IMR-90 (cell line): ENCODE data around the gene GGT1. TPM values are rescaled to one million over a fixed set of nuclear protein-coding genes. Genes with fewer than 3 reads are reported as not detected.

ENCODE experiments used
- ATAC-seq: fragments of 200-7000 bp; cut with Tn5 transposase; 2 replicates; pipeline ENCODE4 v1.9.1; 2020; ENCODE audit warnings: low read depth, mild to moderate bottlenecking, moderate library complexity
- BruUV-seq: library from RNA; stranded (reverse); fragments of 400-500 nt; replicated peaks from 2 replicates; lab custom pipeline; 2021; lab: Mats Ljungman, UMichigan
- CTCF ChIA-PET: fragments of 300-600 bp; formaldehyde crosslinking; extraction: SDS; loops from one replicate; lab custom pipeline; 2021; ENCODE audit warnings: antibody characterized with exemption; lab: Yijun Ruan, JAX
- POLR2A ChIA-PET: fragments of 300-600 bp; sonication (Branson Sonifier 250); formaldehyde crosslinking; loops from one replicate; lab custom pipeline; 2022; ENCODE audit warnings: antibody characterized with exemption; ENCODE audit not compliant: unreplicated experiment; lab: Charles Lee
- DNase-seq: peaks from one replicate; pipeline ENCODE4 v3.0.0; 2013
- H2AFZ ChIP-seq: replicated peaks from 2 replicates; pipeline ENCODE3; 2013; ENCODE audit warnings: low read length, mild to moderate bottlenecking; ENCODE audit not compliant: poor library complexity
- H2AK5ac ChIP-seq: 2 replicates; pipeline ENCODE4 v1.6.1; 2013; ENCODE audit warnings: low read depth, low read length, inconsistent platforms
- H2AK9ac ChIP-seq: replicated peaks from 2 replicates; pipeline ENCODE3; 2013; ENCODE audit warnings: mild to moderate bottlenecking, low read depth, low read length, moderate library complexity; ENCODE audit not compliant: poor library complexity
- H2BK120ac ChIP-seq: 2 replicates; pipeline ENCODE4 v1.6.1; 2013; ENCODE audit warnings: low read depth, low read length, inconsistent platforms
- H2BK15ac ChIP-seq: 3 replicates; pipeline ENCODE4 v1.6.1; 2013; ENCODE audit warnings: low read depth, low read length, inconsistent platforms
- H2BK20ac ChIP-seq: 2 replicates; pipeline ENCODE4 v1.6.1; 2013; ENCODE audit warnings: low read depth, mild to moderate bottlenecking, inconsistent platforms, low read length, moderate library complexity
- H2BK5ac ChIP-seq: 2 replicates; pipeline ENCODE4 v1.6.1; 2013; ENCODE audit warnings: mild to moderate bottlenecking, low read depth, low read length, inconsistent platforms; ENCODE audit not compliant: poor library complexity, severe bottlenecking
- H3K14ac ChIP-seq: replicated peaks from 2 replicates; pipeline ENCODE4 v1.6.1; 2013; ENCODE audit warnings: low read depth, low read length, inconsistent platforms
- H3K18ac ChIP-seq: 2 replicates; pipeline ENCODE4 v1.6.1; 2013; ENCODE audit warnings: low read depth, low read length, control low read depth
- H3K23ac ChIP-seq: 2 replicates; pipeline ENCODE4 v1.6.1; 2013; ENCODE audit warnings: low read depth, low read length, inconsistent platforms
- H3K27ac ChIP-seq: 2 replicates; pipeline ENCODE4 v1.5.1; 2013; ENCODE audit warnings: mild to moderate bottlenecking, control low read depth, low read length; ENCODE audit not compliant: insufficient read depth
- H3K27me3 ChIP-seq: 2 replicates; pipeline ENCODE4 v1.6.1; 2013; ENCODE audit warnings: low read length; ENCODE audit not compliant: control insufficient read depth, insufficient read depth
- H3K36me3 ChIP-seq: 2 replicates; pipeline ENCODE4 v1.6.1; 2013; ENCODE audit warnings: low read length, mixed read lengths; ENCODE audit not compliant: control insufficient read depth, insufficient read depth
- H3K4ac ChIP-seq: 2 replicates; pipeline ENCODE4 v1.6.1; 2013; ENCODE audit warnings: low read depth, low read length, inconsistent platforms
- H3K4me1 ChIP-seq: 2 replicates; pipeline ENCODE4 v1.6.1; 2013; ENCODE audit warnings: low read length, mixed read lengths; ENCODE audit not compliant: control insufficient read depth, insufficient read depth
- H3K4me2 ChIP-seq: 2 replicates; pipeline ENCODE4 v1.6.1; 2013; ENCODE audit warnings: low read depth, mild to moderate bottlenecking, control low read depth, low read length, moderate library complexity
- H3K4me3 ChIP-seq: 2 replicates; pipeline ENCODE4 v1.5.1; 2013; ENCODE audit warnings: low read depth, mild to moderate bottlenecking, control low read depth, low read length, moderate library complexity; ENCODE audit not compliant: insufficient read depth
- H3K56ac ChIP-seq: 2 replicates; pipeline ENCODE4 v1.6.1; 2013; ENCODE audit warnings: low read length, inconsistent platforms; ENCODE audit not compliant: insufficient read depth; ENCODE audit errors: extremely low read depth
- H3K79me1 ChIP-seq, 2 experiments: 2 replicates each; pipeline ENCODE4 v1.6.1; 2013; ENCODE audit warnings: low read length in 2 of 2, inconsistent platforms in 1 of 2, low read depth in 1 of 2
- H3K9ac ChIP-seq: 2 replicates; pipeline ENCODE4 v1.6.1; 2013; ENCODE audit warnings: low read depth, low read length, control low read depth
- H3K9me1 ChIP-seq: 2 replicates; pipeline ENCODE4 v1.6.1; 2013; ENCODE audit warnings: low read length, inconsistent platforms; ENCODE audit not compliant: insufficient read depth
- H3K9me3 ChIP-seq: 2 replicates; pipeline ENCODE4 v1.6.1; 2013; ENCODE audit warnings: low read length; ENCODE audit not compliant: control insufficient read depth, insufficient read depth
- H4K20me1 ChIP-seq: 2 replicates; pipeline ENCODE4 v1.6.1; 2013; ENCODE audit warnings: low read length, inconsistent platforms; ENCODE audit not compliant: insufficient read depth
- H4K5ac ChIP-seq: 2 replicates; pipeline ENCODE4 v1.6.1; 2013; ENCODE audit warnings: mild to moderate bottlenecking, low read depth, low read length, control low read depth
- H4K8ac ChIP-seq, 2 experiments: 2 replicates each; pipeline ENCODE4 v1.6.1; 2013; ENCODE audit warnings: low read depth in 2 of 2, low read length in 2 of 2, control low read depth in 1 of 2, inconsistent platforms in 1 of 2
- H4K91ac ChIP-seq: 2 replicates; pipeline ENCODE4 v1.6.1; 2013; ENCODE audit warnings: low read depth, low read length, inconsistent platforms; ENCODE audit not compliant: insufficient read depth
- BHLHE40 ChIP-seq: fragments of 150-350 bp; IDR thresholded peaks from 2 replicates; pipeline ENCODE4 v1.6.1; 2016; ENCODE audit warnings: mild to moderate bottlenecking, low read depth, low read length
- CEBPB ChIP-seq: IDR thresholded peaks from 2 replicates; pipeline ENCODE4 v1.6.1; 2012; ENCODE audit warnings: low read depth, low read length, improper control_type of control experiment
- CHD1 ChIP-seq: IDR thresholded peaks from 2 replicates; pipeline ENCODE4 v1.6.1; 2012; ENCODE audit warnings: low read depth, low read length, improper control_type of control experiment
- FOS ChIP-seq: fragments of 150-350 bp; IDR thresholded peaks from 2 replicates; pipeline ENCODE4 v1.6.1; 2016; ENCODE audit warnings: low read depth, low read length
- MAFK ChIP-seq: IDR thresholded peaks from 2 replicates; pipeline ENCODE4 v1.6.1; 2012; ENCODE audit warnings: low read depth, low read length, improper control_type of control experiment
- MAZ ChIP-seq: IDR thresholded peaks from 2 replicates; pipeline ENCODE4 v1.6.1; 2012; ENCODE audit warnings: low read depth, mild to moderate bottlenecking, low read length, improper control_type of control experiment, moderate library complexity, borderline replicate concordance
- MXI1 ChIP-seq: IDR thresholded peaks from 2 replicates; pipeline ENCODE4 v1.6.1; 2012; ENCODE audit warnings: low read depth, mild to moderate bottlenecking, low read length, moderate library complexity, borderline replicate concordance
- NFE2L2 ChIP-seq: fragments of 150-350 bp; IDR thresholded peaks from 2 replicates; pipeline ENCODE4 v1.6.1; 2016; ENCODE audit warnings: low read depth, mild to moderate bottlenecking, low read length
- POLR2A ChIP-seq: IDR thresholded peaks from 2 replicates; pipeline ENCODE4 v1.6.1; 2012; ENCODE audit warnings: mild to moderate bottlenecking, low read depth, low read length
- RAD21 ChIP-seq: IDR thresholded peaks from 2 replicates; pipeline ENCODE4 v1.6.1; 2012; ENCODE audit warnings: low read length, improper control_type of control experiment
- RCOR1 ChIP-seq: IDR thresholded peaks from 2 replicates; pipeline ENCODE4 v1.6.1; 2012; ENCODE audit warnings: mild to moderate bottlenecking, low read length, improper control_type of control experiment; ENCODE audit not compliant: insufficient replicate concordance
- RFX5 ChIP-seq: IDR thresholded peaks from 2 replicates; pipeline ENCODE4 v1.8.0; 2012; ENCODE audit warnings: low read depth, mild to moderate bottlenecking, low read length, moderate library complexity
- SMC3 ChIP-seq: fragments of 150-350 bp; IDR thresholded peaks from 2 replicates; pipeline ENCODE4 v1.6.1; 2016; ENCODE audit warnings: low read depth, mild to moderate bottlenecking, antibody characterized with exemption, low read length, moderate library complexity
- WGBS, 2 experiments: methylation state at CpG; one replicate each; pipeline versions ENCODE4 v1.1.5 to v1.1.7; 2013; ENCODE audit warnings: missing lambda C conversion rate in 2 of 2; ENCODE audit not compliant: insufficient read length in 1 of 2; ENCODE audit errors: extremely low coverage in 2 of 2; 5-methylcytosine and 5-hydroxymethylcytosine counted together
- dilution Hi-C: fragments of 300-500 bp; cut with HindIII; formaldehyde crosslinking; loops from one replicate; pipeline ENCODE4 v1.14.3; 2018; ENCODE audit warnings: low sequenced_read_pairs; ENCODE audit not compliant: unreplicated experiment
- in situ Hi-C: fragments of 300-500 bp; cut with MboI; formaldehyde crosslinking; loops from 3 replicates; pipeline ENCODE4 v1.14.3; 2019; ENCODE audit warnings: low sequenced_read_pairs, inconsistent platforms, mixed read lengths
- intact Hi-C: fragments of 100-400 bp; cut with micrococcal nuclease; formaldehyde crosslinking; loops from 2 replicates; pipeline ENCODE4 v1.10.0; 2022
- polyA plus RNA-seq, 3 experiments: library from polyadenylated mRNA; depleted of rRNA; stranded (reverse); fragments of >200 nt; gene quantifications; 2 replicates each; pipeline ENCODE4 v1.2.3, GENCODE V29; 2012; ENCODE audit warnings: low replicate concordance in 1 of 3
- total RNA-seq: library from RNA; depleted of rRNA; stranded (reverse); fragments of >200 nt; gene quantifications from 2 replicates; pipeline ENCODE4 v1.2.3, GENCODE V29; 2012
- TF ChIP-seq, protein P1 (sequence below): conservative IDR thresholded peaks from 2 replicates; pipeline ENCODE4 v1.5.1; 2012; ENCODE audit warnings: mild to moderate bottlenecking, low read depth, low read length, improper control_type of control experiment
- TF ChIP-seq, protein P2 (sequence below): fragments of 150-350 bp; IDR thresholded peaks from 2 replicates; pipeline ENCODE4 v1.6.1; 2017; ENCODE audit warnings: mild to moderate bottlenecking, antibody characterized with exemption, low read length, low read depth
- TF ChIP-seq, protein P3 (sequence below): fragments of 150-350 bp; IDR thresholded peaks from 2 replicates; pipeline ENCODE4 v1.6.1; 2016; ENCODE audit warnings: low read depth, mild to moderate bottlenecking, low read length, moderate library complexity, borderline replicate concordance

GGT1 gene
- total and polyA plus RNA-seq, 2 of the 4 experiments (the other 2 are of a cell fraction) = 3.4 to 7.3 TPM

DNA sequence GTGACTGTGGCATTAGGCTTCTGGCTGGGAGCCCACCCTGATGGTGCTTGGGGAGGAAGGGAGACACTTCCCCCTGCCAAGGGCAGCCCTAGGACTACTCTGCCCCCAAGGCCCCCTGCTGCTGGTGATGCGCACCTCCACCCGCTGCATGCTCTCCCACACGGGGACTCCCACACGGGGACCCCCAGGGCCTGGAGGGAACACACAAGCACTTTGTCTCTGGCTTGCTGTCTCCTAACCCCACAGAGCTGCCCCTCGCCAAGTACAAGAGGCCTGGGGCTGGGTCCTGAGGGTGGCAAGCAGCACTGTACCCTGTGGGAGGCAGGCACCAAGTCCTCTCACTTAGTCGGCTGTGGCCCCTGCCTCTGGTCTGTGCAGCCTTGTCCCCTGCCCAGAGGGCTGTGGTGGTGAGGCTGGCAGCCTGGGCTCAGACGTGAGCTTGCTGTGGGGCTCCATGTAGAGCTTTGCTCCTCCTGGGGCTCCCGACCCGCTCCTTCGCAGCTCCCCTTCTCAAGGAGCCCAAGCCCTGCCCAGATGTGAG is 18.1 kb upstream of the GGT1 start:
- intact Hi-C loops = no loop called here
- in situ Hi-C loops = no loop called here
- no peak overlapping the region for H3K18ac ChIP-seq
- peaks cover 17% of the 10 kb centered on the region; the same call in 1 of the 2 replicates for H3K4me1 ChIP-seq
- no peak overlapping the region for H3K4me2 ChIP-seq
- 83% methylated on average over 5 of the region's 10 CpGs; no CpG with 5 or more reads in 1 of the 2 experiments for WGBS, 2 experiments
- no peak overlapping the region for H2BK120ac ChIP-seq
- H3K36me3 ChIP-seq = peaks cover 27% of the 10 kb centered on the region; the same call in 1 of the 2 replicates
- no peak overlapping the region for H3K56ac ChIP-seq
- ChIA-PET CTCF (no interaction called here), POLR2A (interaction anchor here (0.6 kb wide), 1 partner anchor 16 kb away, joined by 3 read pairs; no protein-coding TSS in a partner anchor)
- dilution Hi-C loops = no loop called here
- no TSS peak for BruUV-seq
- H3K14ac ChIP-seq = no peak overlapping the region
- H3K27ac ChIP-seq = no peak overlapping the region
- H2BK20ac ChIP-seq = no peak overlapping the region
- no peak for ATAC-seq
- H4K20me1 ChIP-seq = peaks cover 4% of the 10 kb centered on the region; the same call in 1 of the 2 replicates
- no peak overlapping the region for H3K9ac ChIP-seq
- H3K9me1 ChIP-seq = peaks cover 18% of the 10 kb centered on the region
- no peak overlapping the region for H4K5ac ChIP-seq
- TF ChIP-seq, protein P1, sequence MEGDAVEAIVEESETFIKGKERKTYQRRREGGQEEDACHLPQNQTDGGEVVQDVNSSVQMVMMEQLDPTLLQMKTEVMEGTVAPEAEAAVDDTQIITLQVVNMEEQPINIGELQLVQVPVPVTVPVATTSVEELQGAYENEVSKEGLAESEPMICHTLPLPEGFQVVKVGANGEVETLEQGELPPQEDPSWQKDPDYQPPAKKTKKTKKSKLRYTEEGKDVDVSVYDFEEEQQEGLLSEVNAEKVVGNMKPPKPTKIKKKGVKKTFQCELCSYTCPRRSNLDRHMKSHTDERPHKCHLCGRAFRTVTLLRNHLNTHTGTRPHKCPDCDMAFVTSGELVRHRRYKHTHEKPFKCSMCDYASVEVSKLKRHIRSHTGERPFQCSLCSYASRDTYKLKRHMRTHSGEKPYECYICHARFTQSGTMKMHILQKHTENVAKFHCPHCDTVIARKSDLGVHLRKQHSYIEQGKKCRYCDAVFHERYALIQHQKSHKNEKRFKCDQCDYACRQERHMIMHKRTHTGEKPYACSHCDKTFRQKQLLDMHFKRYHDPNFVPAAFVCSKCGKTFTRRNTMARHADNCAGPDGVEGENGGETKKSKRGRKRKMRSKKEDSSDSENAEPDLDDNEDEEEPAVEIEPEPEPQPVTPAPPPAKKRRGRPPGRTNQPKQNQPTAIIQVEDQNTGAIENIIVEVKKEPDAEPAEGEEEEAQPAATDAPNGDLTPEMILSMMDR = no peak
- TF ChIP-seq CHD1 (no peak), SMC3 (no peak), RCOR1 (no peak), CEBPB (no peak), NFE2L2 (no peak), BHLHE40 (no peak), MAZ (no peak), MAFK (no peak), POLR2A (no peak), MXI1 (no peak), RFX5 (no peak), RAD21 (no peak), FOS (no peak)
- TF ChIP-seq, protein P2, sequence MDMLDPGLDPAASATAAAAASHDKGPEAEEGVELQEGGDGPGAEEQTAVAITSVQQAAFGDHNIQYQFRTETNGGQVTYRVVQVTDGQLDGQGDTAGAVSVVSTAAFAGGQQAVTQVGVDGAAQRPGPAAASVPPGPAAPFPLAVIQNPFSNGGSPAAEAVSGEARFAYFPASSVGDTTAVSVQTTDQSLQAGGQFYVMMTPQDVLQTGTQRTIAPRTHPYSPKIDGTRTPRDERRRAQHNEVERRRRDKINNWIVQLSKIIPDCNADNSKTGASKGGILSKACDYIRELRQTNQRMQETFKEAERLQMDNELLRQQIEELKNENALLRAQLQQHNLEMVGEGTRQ = no peak
- TF ChIP-seq, protein P3, sequence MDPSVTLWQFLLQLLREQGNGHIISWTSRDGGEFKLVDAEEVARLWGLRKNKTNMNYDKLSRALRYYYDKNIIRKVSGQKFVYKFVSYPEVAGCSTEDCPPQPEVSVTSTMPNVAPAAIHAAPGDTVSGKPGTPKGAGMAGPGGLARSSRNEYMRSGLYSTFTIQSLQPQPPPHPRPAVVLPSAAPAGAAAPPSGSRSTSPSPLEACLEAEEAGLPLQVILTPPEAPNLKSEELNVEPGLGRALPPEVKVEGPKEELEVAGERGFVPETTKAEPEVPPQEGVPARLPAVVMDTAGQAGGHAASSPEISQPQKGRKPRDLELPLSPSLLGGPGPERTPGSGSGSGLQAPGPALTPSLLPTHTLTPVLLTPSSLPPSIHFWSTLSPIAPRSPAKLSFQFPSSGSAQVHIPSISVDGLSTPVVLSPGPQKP = no peak
- H4K91ac ChIP-seq = no peak overlapping the region
- no peak overlapping the region for H4K8ac ChIP-seq
- no peak overlapping the region for H2BK5ac ChIP-seq
- no peak overlapping the region for H2AK5ac ChIP-seq
- H3K4me3 ChIP-seq = no peak overlapping the region
- no peak overlapping the region for H2AFZ ChIP-seq
- H3K4ac ChIP-seq = no peak overlapping the region
- no peaks in the 10 kb centered on the region for H3K79me1 ChIP-seq
- no peak overlapping the region for H3K23ac ChIP-seq
- H2AK9ac ChIP-seq = no peak overlapping the region
- H3K27me3 ChIP-seq = no peaks in the 10 kb centered on the region
- no peaks in the 10 kb centered on the region for H3K9me3 ChIP-seq
- no peak overlapping the region for H2BK15ac ChIP-seq
- no peak for DNase-seq
